Duodenal mucosa (tissue), 2 donors: ENCODE results near the gene TMCC1.
"Not testable (repeated sequence)": the region's sequence is repeated elsewhere in the genome, so short reads cannot be mapped to it uniquely, and the experiment has no call there.

ENCODE experiments used
- H3K27ac ChIP-seq: one replicate; pipeline ENCODE4 v1.7.0; 2013; ENCODE audit warnings: low read depth, low read length
- H3K27me3 ChIP-seq, 2 donors: one replicate each; pipeline ENCODE4 v1.7.0; 2013; ENCODE audit warnings: low read length in 2 of 2, control low read depth in 1 of 2; ENCODE audit not compliant: insufficient read depth in 2 of 2, control insufficient read depth in 1 of 2
- H3K36me3 ChIP-seq, 2 donors: one replicate each; pipeline ENCODE4 v1.7.0; 2013; ENCODE audit warnings: low read length in 2 of 2, control low read depth in 1 of 2; ENCODE audit not compliant: insufficient read depth in 2 of 2, control insufficient read depth in 1 of 2
- H3K4me1 ChIP-seq, 2 donors: one replicate each; pipeline ENCODE4 v1.7.0; 2013; ENCODE audit warnings: low read length in 2 of 2, control low read depth in 1 of 2; ENCODE audit not compliant: insufficient read depth in 2 of 2, control insufficient read depth in 1 of 2
- H3K4me3 ChIP-seq, 2 donors: one replicate each; pipeline ENCODE4 v1.7.0; 2013; ENCODE audit warnings: low read length in 2 of 2, low read depth in 1 of 2
- H3K9ac ChIP-seq, 2 donors: one replicate each; pipeline ENCODE4 v1.7.0; 2013; ENCODE audit warnings: low read length in 2 of 2, low read depth in 1 of 2
- H3K9me3 ChIP-seq, 2 donors: one replicate each; pipeline ENCODE4 v1.7.0; 2013; ENCODE audit warnings: low read length in 2 of 2, control low read depth in 1 of 2; ENCODE audit not compliant: control insufficient read depth in 1 of 2

Gene TMCC1

GRCh38 chr3:129764090-129764489 is 129.4 kb downstream of the TMCC1 start:
- Histone ChIP-seq H3K9me3 (no peaks in the 10 kb centered on the region), H3K36me3 (no peaks in the 10 kb centered on the region), H3K9ac (no peak overlapping the region), H3K4me1 (peaks cover 0 to 5% of the 10 kb centered on the region in 2 donors), H3K27me3 (no peaks in the 10 kb centered on the region), H3K4me3 (no peak overlapping the region), H3K27ac (no peak overlapping the region)

GRCh38 chr3:129758785-129759320 is 134.7 kb downstream of the TMCC1 start:
- H3K36me3 ChIP-seq: no peaks in the 10 kb centered on the region
- no peak overlapping the region for H3K9ac ChIP-seq
- H3K27ac ChIP-seq: no peak overlapping the region
- no peaks in the 10 kb centered on the region for H3K27me3 ChIP-seq
- no peak overlapping the region for H3K4me3 ChIP-seq
- no peaks in the 10 kb centered on the region for H3K9me3 ChIP-seq
- no peaks in the 10 kb centered on the region for H3K4me1 ChIP-seq

GRCh38 chr3:129758306-129758705 is 135.2 kb downstream of the TMCC1 start:
- no peak overlapping the region for H3K9ac ChIP-seq
- H3K27me3 ChIP-seq: no peaks in the 10 kb centered on the region
- no peaks in the 10 kb centered on the region for H3K9me3 ChIP-seq
- no peak overlapping the region for H3K4me3 ChIP-seq
- H3K27ac ChIP-seq: no peak overlapping the region
- H3K36me3 ChIP-seq: no peaks in the 10 kb centered on the region
- H3K4me1 ChIP-seq: no peaks in the 10 kb centered on the region

- Histone ChIP-seq H3K9ac (no peak overlapping the region), H3K27me3 (no peaks in the 10 kb centered on the region), H3K36me3 (no peaks in the 10 kb centered on the region), H3K4me3 (no peak overlapping the region), H3K27ac (no peak overlapping the region), H3K4me1 (no peaks in the 10 kb centered on the region), H3K9me3 (peaks cover 4 to 8% of the 10 kb centered on the region in 2 donors)
Measured at GRCh38 chr3:129756871-129757270, 136.6 kb downstream of the TMCC1 start.

- H3K27ac ChIP-seq, H3K4me3 ChIP-seq, H3K9me3 ChIP-seq, H3K36me3 ChIP-seq, H3K27me3 ChIP-seq, H3K4me1 ChIP-seq, H3K9ac ChIP-seq: not testable (repeated sequence)
Measured at GRCh38 chr3:129751105-129751504, 142.4 kb downstream of the TMCC1 start.

GRCh38 chr3:129749692-129750091 is 143.8 kb downstream of the TMCC1 start:
- Histone ChIP-seq H3K4me1 (no peaks in the 10 kb centered on the region), H3K4me3 (no peak overlapping the region), H3K9me3 (peaks cover 4 to 8% of the 10 kb centered on the region in 2 donors), H3K27ac (no peak overlapping the region), H3K27me3 (no peaks in the 10 kb centered on the region), H3K9ac (no peak overlapping the region), H3K36me3 (no peaks in the 10 kb centered on the region)

- Histone ChIP-seq H3K9ac (no peak overlapping the region), H3K4me3 (no peak overlapping the region), H3K36me3 (no peaks in the 10 kb centered on the region), H3K27me3 (no peaks in the 10 kb centered on the region), H3K27ac (no peak overlapping the region), H3K9me3 (peaks cover 4 to 6% of the 10 kb centered on the region in 2 donors), H3K4me1 (no peaks in the 10 kb centered on the region)
Measured at GRCh38 chr3:129747992-129748391, 145.5 kb downstream of the TMCC1 start.

- Histone ChIP-seq H3K4me1 (no peaks in the 10 kb centered on the region), H3K4me3 (no peak overlapping the region), H3K27me3 (no peaks in the 10 kb centered on the region), H3K27ac (no peak overlapping the region), H3K9me3 (no peaks in the 10 kb centered on the region), H3K36me3 (no peaks in the 10 kb centered on the region), H3K9ac (no peak overlapping the region)
Measured at GRCh38 chr3:129747136-129747535, 146.4 kb downstream of the TMCC1 start.

- H3K27me3 ChIP-seq: no peaks in the 10 kb centered on the region
- no peaks in the 10 kb centered on the region for H3K4me1 ChIP-seq
- no peaks in the 10 kb centered on the region for H3K9me3 ChIP-seq
- no peak overlapping the region for H3K4me3 ChIP-seq
- no peaks in the 10 kb centered on the region for H3K36me3 ChIP-seq
- no peak overlapping the region for H3K9ac ChIP-seq
- H3K27ac ChIP-seq: no peak overlapping the region
Measured at GRCh38 chr3:129746629-129747028, 146.9 kb downstream of the TMCC1 start.

GRCh38 chr3:129745253-129745652 is 148.3 kb downstream of the TMCC1 start:
- no peak overlapping the region for H3K9ac ChIP-seq
- H3K27ac ChIP-seq: no peak overlapping the region
- H3K9me3 ChIP-seq: no peaks in the 10 kb centered on the region
- H3K36me3 ChIP-seq: no peaks in the 10 kb centered on the region
- H3K4me3 ChIP-seq: no peak overlapping the region
- H3K27me3 ChIP-seq: no peaks in the 10 kb centered on the region
- no peaks in the 10 kb centered on the region for H3K4me1 ChIP-seq

GRCh38 chr3:129741794-129742193 is 151.7 kb downstream of the TMCC1 start:
- Histone ChIP-seq H3K4me1 (peaks cover 0 to 7% of the 10 kb centered on the region in 2 donors), H3K4me3 (no peak overlapping the region), H3K27me3 (no peaks in the 10 kb centered on the region), H3K27ac (no peak overlapping the region), H3K36me3 (no peaks in the 10 kb centered on the region), H3K9ac (no peak overlapping the region), H3K9me3 (no peaks in the 10 kb centered on the region)
